HCT116 (cell line): Measurements from ENCODE around the gene KRTAP10-8.

ENCODE experiments used
- CEBPB ChIP-seq: IDR thresholded peaks from 2 replicates; pipeline ENCODE4 v1.6.1; 2012; ENCODE audit warnings: low read depth
- CTCF ChIP-seq, 3 experiments: fragments of 200-600 bp in 1 of 3; sonication (generic) in 1 of 3; IDR thresholded peaks in 2 of 3; conservative IDR thresholded peaks in 1 of 3; 2 replicates each; pipeline ENCODE4 v1.5.1; 2012 to 2017; ENCODE audit warnings: low read depth in 2 of 3, low read length in 2 of 3, antibody characterized with exemption in 1 of 3, borderline replicate concordance in 1 of 3, control low read depth in 1 of 3, mild to moderate bottlenecking in 1 of 3, mixed read lengths in 1 of 3, mixed run types in 1 of 3, moderate library complexity in 1 of 3; ENCODE audit not compliant: insufficient read depth in 1 of 3
- EZH2 ChIP-seq: fragments of 200-600 bp; sonication (generic); IDR thresholded peaks from 2 replicates; pipeline ENCODE4 v1.6.1; 2017; ENCODE audit warnings: antibody characterized with exemption, mixed run types
- JUND ChIP-seq: IDR thresholded peaks from 2 replicates; pipeline ENCODE4 v1.6.1; 2012
- POLR2A ChIP-seq: IDR thresholded peaks from 2 replicates; pipeline ENCODE4 v1.7.0; 2011; ENCODE audit warnings: borderline replicate concordance; ENCODE audit not compliant: insufficient read depth, insufficient read length; ENCODE audit errors: extremely low read depth
- POLR2AphosphoS5 ChIP-seq: IDR thresholded peaks from 2 replicates; pipeline ENCODE4 v1.6.1; 2011; ENCODE audit warnings: mild to moderate bottlenecking, low read depth, low read length, moderate library complexity
- RAD21 ChIP-seq: IDR thresholded peaks from 2 replicates; pipeline ENCODE4 v1.6.1; 2012; ENCODE audit warnings: low read depth, mild to moderate bottlenecking
- SIN3A ChIP-seq: IDR thresholded peaks from 2 replicates; pipeline ENCODE4 v1.6.1; 2012; ENCODE audit warnings: low read depth
- SRF ChIP-seq: IDR thresholded peaks from 2 replicates; pipeline ENCODE4 v1.6.1; 2012; ENCODE audit warnings: low read depth
- ZFX ChIP-seq: fragments of 450-650 bp; IDR thresholded peaks from 2 replicates; pipeline ENCODE4 v1.6.1; 2017
- TF ChIP-seq, protein P1 (sequence below): IDR thresholded peaks from 2 replicates; pipeline ENCODE4 v1.6.1; 2012
- TF ChIP-seq, protein P2 (sequence below): IDR thresholded peaks from 2 replicates; pipeline ENCODE4 v1.6.1; 2012; ENCODE audit warnings: low read depth

GRCh38 chr21:44581158-44581557 is 30.7 kb upstream of the KRTAP10-8 start:
- TF ChIP-seq CTCF (IDR thresholded peaks at IDR 0.05 in 2 of 3, conservative IDR thresholded peaks at IDR 0.05 in 1 of 3; ENCODE audit: borderline replicate concordance in 1 of 3, insufficient read depth in 1 of 3, low read depth in 2 of 3, low read length in 2 of 3) (no peak), POLR2AphosphoS5 (no peak), RAD21 (no peak), CEBPB (no peak), SIN3A (no peak), POLR2A (no peak), SRF (no peak), ZFX (no peak), EZH2 (no peak), JUND (no peak)
- TF ChIP-seq, protein P1, sequence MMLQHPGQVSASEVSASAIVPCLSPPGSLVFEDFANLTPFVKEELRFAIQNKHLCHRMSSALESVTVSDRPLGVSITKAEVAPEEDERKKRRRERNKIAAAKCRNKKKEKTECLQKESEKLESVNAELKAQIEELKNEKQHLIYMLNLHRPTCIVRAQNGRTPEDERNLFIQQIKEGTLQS = no peak
- TF ChIP-seq, protein P2, sequence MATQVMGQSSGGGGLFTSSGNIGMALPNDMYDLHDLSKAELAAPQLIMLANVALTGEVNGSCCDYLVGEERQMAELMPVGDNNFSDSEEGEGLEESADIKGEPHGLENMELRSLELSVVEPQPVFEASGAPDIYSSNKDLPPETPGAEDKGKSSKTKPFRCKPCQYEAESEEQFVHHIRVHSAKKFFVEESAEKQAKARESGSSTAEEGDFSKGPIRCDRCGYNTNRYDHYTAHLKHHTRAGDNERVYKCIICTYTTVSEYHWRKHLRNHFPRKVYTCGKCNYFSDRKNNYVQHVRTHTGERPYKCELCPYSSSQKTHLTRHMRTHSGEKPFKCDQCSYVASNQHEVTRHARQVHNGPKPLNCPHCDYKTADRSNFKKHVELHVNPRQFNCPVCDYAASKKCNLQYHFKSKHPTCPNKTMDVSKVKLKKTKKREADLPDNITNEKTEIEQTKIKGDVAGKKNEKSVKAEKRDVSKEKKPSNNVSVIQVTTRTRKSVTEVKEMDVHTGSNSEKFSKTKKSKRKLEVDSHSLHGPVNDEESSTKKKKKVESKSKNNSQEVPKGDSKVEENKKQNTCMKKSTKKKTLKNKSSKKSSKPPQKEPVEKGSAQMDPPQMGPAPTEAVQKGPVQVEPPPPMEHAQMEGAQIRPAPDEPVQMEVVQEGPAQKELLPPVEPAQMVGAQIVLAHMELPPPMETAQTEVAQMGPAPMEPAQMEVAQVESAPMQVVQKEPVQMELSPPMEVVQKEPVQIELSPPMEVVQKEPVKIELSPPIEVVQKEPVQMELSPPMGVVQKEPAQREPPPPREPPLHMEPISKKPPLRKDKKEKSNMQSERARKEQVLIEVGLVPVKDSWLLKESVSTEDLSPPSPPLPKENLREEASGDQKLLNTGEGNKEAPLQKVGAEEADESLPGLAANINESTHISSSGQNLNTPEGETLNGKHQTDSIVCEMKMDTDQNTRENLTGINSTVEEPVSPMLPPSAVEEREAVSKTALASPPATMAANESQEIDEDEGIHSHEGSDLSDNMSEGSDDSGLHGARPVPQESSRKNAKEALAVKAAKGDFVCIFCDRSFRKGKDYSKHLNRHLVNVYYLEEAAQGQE = no peak
